Inflammatory macrophage treated with lipopolysaccharide for 4 hours (primary cell): ENCODE measurements around the gene MARCO.

Experiments
- DNase-seq: peaks from one replicate; pipeline ENCODE4 v3.0.0-alpha.2; 2020

Gene MARCO

GRCh38 chr2:118929059-118929458, 12.9 kb upstream of the MARCO start:
- DNase-seq = peak; percentile 86

- DNase-seq = no peak
These were observed 9.0 kb upstream of the MARCO start for GRCh38 chr2:118932949-118933348.

- peak; percentile 92 for DNase-seq
These were observed 5.7 kb upstream of the MARCO start for GRCh38 chr2:118936306-118936705.

- peak; percentile 84 for DNase-seq
These were observed 5.1 kb upstream of the MARCO start for GRCh38 chr2:118936936-118937335.

GRCh38 chr2:118937817-118938216, 4.2 kb upstream of the MARCO start:
- DNase-seq = peak; percentile 55

- peak; percentile 92 for DNase-seq
These were observed 2.0 kb upstream of the MARCO start for GRCh38 chr2:118939994-118940393.

- DNase-seq = peak; percentile 94
These were observed 1.4 kb upstream of the MARCO start for GRCh38 chr2:118940486-118941120.

GRCh38 chr2:118943286-118943685, 1.3 kb downstream of the MARCO start:
- no peak for DNase-seq

GRCh38 chr2:118945881-118946280, 3.9 kb downstream of the MARCO start:
- peak; percentile 82 for DNase-seq

GRCh38 chr2:118948266-118948665, 6.3 kb downstream of the MARCO start:
- DNase-seq = peak; percentile 81

- peak; percentile 95 for DNase-seq
These were observed 12.5 kb downstream of the MARCO start for GRCh38 chr2:118954297-118955060.

GRCh38 chr2:118965737-118966136, 23.7 kb downstream of the MARCO start:
- DNase-seq = no peak

GRCh38 chr2:118967124-118967880, 25.3 kb downstream of the MARCO start:
- DNase-seq = no peak

GRCh38 chr2:118968042-118968441, 26.0 kb downstream of the MARCO start:
- peak; percentile 90 for DNase-seq

GRCh38 chr2:118968961-118969733, 27.2 kb downstream of the MARCO start:
- DNase-seq = peak; percentile 78

GRCh38 chr2:118969734-118970395, 27.9 kb downstream of the MARCO start:
- DNase-seq = no peak

- peak; percentile 95 for DNase-seq
These were observed 28.6 kb downstream of the MARCO start for GRCh38 chr2:118970396-118971135.

- no peak for DNase-seq
These were observed 29.5 kb downstream of the MARCO start for GRCh38 chr2:118971245-118972122.

GRCh38 chr2:118973542-118973951, 31.6 kb downstream of the MARCO start:
- peak; percentile 92 for DNase-seq
